ENCODE data around the gene PCDH9.

DNA sequence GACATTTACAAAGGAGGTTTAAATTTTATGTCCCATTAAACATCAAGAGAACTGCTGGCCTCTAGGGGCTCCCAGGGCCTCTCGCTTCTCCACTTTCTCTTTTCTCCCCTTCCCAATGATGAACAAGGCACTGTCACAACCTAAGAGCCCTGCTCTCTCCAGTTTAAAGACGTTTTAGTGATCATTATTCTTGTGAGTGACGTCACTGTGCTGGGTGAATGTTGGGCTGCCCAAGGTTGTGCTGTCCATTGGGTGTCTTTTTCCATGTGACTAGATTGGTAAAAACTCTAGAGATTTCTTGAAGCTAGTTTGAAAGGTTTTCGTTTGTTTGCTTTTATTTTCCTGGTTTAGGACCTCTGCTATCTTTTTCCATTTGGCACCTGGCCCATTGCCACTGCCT lies 602.6 kb downstream of the PCDH9 start:
- TF ChIP-seq ZBTB8A (CRISPR knock-in tag; IDR thresholded peaks at IDR 0.05; ENCODE audit: borderline replicate concordance, low read depth): no peak
- TF ChIP-seq POLR2A (IDR thresholded peaks at IDR 0.05; ENCODE audit: insufficient read depth in 1 of 2, low read depth in 2 of 2, low read length in 2 of 2): no peak
- TF ChIP-seq CBX2 (IDR thresholded peaks at IDR 0.05; ENCODE audit: low read depth, low read length): no peak
- TF ChIP-seq CBX2 (CRISPR knock-in tag; IDR thresholded peaks at IDR 0.05; ENCODE audit: low read depth): no peak
- TF ChIP-seq FOXM1 (CRISPR knock-in tag; IDR thresholded peaks at IDR 0.05): no peak
- no peak for TF ChIP-seq TARDBP (CRISPR knock-in tag; IDR thresholded peaks at IDR 0.05)
- TF ChIP-seq, protein P1, sequence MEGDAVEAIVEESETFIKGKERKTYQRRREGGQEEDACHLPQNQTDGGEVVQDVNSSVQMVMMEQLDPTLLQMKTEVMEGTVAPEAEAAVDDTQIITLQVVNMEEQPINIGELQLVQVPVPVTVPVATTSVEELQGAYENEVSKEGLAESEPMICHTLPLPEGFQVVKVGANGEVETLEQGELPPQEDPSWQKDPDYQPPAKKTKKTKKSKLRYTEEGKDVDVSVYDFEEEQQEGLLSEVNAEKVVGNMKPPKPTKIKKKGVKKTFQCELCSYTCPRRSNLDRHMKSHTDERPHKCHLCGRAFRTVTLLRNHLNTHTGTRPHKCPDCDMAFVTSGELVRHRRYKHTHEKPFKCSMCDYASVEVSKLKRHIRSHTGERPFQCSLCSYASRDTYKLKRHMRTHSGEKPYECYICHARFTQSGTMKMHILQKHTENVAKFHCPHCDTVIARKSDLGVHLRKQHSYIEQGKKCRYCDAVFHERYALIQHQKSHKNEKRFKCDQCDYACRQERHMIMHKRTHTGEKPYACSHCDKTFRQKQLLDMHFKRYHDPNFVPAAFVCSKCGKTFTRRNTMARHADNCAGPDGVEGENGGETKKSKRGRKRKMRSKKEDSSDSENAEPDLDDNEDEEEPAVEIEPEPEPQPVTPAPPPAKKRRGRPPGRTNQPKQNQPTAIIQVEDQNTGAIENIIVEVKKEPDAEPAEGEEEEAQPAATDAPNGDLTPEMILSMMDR (CRISPR knock-in tag; IDR thresholded peaks at IDR 0.05): no peak
